Esophagus muscularis mucosa (tissue), 4 donors: ENCODE data around the gene HTR3D.

Experiments
- EP300 ChIP-seq: sonication (generic); formaldehyde crosslinking; IDR thresholded peaks from one replicate; pipeline ENCODE4 v1.6.1; 2017; ENCODE audit warnings: antibody characterized with exemption
- POLR2A ChIP-seq: fragments of 450-650 bp; IDR thresholded peaks from one replicate; pipeline ENCODE4 v1.6.1; 2017; ENCODE audit warnings: antibody characterized with exemption, moderate library complexity, mild to moderate bottlenecking, low read depth
- POLR2AphosphoS5 ChIP-seq, 2 donors: sonication (generic); formaldehyde crosslinking; IDR thresholded peaks; one replicate each; pipeline ENCODE4 v1.6.1; 2017; ENCODE audit warnings: antibody characterized with exemption in 2 of 2
- TF ChIP-seq, protein P1 (sequence below), 3 experiments: fragments of 200-600 bp in 2 of 3; fragments of 450-650 bp in 1 of 3; sonication (generic) in 2 of 3; IDR thresholded peaks; one replicate each; pipeline ENCODE4 v1.5.1; 2017 to 2019; ENCODE audit warnings: antibody characterized with exemption in 3 of 3, mild to moderate bottlenecking in 2 of 3, moderate library complexity in 1 of 3

DNA sequence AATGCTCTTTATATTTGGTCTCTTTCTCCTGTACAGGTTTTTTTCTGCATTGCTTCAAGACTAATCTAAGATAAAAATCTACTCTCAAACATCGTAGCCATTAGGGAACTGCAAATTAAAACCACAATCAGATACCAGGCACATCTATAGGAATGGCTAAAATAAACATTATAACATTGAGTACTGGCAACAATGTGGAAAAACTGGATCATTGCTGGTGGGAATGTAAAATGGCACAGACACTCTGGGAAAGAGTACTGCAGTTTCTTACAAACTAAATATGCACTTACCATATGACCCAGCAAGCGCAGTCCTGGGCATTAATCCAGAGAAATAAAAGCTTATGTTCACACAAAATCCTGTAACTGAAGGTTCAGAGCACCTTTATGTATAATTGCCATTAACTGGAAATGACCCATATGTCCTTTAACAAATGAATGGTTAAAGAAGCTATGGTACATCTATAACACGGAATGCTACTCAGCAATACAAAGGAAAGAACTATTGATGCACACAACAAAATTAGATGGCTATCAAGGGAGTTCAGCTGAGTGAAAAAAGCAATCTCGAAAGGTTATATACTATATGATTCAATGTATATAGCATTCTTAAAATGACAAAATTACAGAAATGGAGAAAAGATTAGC lies 20.2 kb upstream of the HTR3D start:
- TF ChIP-seq POLR2A (no peak), POLR2AphosphoS5 (IDR thresholded peaks at IDR 0.05) (no peak), EP300 (no peak)
- TF ChIP-seq, protein P1, sequence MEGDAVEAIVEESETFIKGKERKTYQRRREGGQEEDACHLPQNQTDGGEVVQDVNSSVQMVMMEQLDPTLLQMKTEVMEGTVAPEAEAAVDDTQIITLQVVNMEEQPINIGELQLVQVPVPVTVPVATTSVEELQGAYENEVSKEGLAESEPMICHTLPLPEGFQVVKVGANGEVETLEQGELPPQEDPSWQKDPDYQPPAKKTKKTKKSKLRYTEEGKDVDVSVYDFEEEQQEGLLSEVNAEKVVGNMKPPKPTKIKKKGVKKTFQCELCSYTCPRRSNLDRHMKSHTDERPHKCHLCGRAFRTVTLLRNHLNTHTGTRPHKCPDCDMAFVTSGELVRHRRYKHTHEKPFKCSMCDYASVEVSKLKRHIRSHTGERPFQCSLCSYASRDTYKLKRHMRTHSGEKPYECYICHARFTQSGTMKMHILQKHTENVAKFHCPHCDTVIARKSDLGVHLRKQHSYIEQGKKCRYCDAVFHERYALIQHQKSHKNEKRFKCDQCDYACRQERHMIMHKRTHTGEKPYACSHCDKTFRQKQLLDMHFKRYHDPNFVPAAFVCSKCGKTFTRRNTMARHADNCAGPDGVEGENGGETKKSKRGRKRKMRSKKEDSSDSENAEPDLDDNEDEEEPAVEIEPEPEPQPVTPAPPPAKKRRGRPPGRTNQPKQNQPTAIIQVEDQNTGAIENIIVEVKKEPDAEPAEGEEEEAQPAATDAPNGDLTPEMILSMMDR (IDR thresholded peaks at IDR 0.05) = no peak
